AG20443 (cell line): ENCODE results near the gene WWOX.

ENCODE experiments used
- DNase-seq: peaks from one replicate; pipeline ENCODE4 v3.0.0; 2012; ENCODE audit warnings: low spot score, mixed read lengths

Gene WWOX

GRCh38 chr16:78955206-78955605 lies 855.8 kb downstream of the WWOX start:
- DNase-seq, result no peak

DNA sequence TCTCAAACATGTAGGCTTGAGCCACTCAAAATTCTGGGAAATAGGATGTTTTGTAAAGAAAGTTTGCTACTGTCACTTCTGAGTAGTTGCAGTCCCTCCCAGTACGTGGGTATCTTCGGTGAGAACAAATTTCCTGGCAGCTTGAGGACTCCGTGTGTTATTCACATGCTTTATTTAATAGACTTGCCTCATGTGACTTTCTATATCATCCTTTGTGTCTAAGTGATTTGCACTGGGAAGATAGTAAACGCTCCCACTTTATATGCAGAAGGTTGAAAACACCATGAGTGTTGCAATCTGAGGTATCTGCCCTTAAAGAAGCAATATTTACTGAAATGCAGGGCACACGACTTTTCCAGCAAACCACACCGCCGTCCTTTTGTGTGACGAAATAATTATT lies 857.4 kb downstream of the WWOX start:
- DNase-seq, result no peak

- no peak for DNase-seq
Observed at GRCh38 chr16:78957317-78958100, 858.1 kb downstream of the WWOX start.

- DNase-seq, result no peak
Observed at GRCh38 chr16:78961464-78961863, 862.0 kb downstream of the WWOX start.

DNA sequence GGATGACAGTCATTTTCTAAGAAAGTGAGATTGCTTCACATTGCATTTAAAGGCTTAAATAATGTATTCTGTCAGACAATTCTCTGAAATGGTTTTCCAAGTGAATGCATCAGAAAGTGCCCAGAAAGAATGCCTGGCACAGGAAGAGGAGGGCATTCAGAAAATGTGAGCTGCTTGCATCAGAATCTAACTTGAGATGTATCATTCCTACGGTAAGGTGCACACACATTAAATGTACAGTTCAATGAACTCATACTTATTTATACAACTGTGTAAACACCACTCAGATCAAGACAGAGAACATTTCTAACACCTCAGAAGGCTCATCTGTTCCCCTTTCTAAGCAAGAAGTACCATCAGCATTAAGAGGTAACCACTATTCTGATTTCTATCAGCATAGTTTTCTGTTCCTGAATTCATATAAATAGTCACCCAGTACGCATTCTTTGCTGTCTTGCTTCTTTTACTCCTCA lies 863.0 kb downstream of the WWOX start:
- no peak for DNase-seq

DNA sequence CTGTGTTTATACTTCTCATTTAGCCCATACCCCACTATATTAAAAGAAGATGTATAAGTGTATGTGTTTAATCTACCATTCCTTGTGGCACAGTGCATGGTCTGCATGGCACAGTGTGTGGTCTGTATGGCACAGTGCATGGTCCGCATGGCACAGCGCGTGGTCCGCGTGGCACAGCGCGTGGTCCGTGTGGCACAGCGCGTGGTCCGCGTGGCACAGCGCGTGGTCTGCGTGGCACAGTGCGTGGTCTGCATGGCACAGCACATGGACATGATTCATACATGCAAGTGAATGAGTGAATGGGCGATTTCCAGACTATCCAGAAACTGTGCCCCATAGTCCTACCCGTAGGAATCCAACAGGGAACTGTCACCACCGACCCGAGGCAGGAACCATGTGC lies 868.5 kb downstream of the WWOX start:
- no peak for DNase-seq

GRCh38 chr16:78969721-78970120 lies 870.3 kb downstream of the WWOX start:
- DNase-seq, result no peak

- DNase-seq, result no peak
Observed at GRCh38 chr16:78970650-78971049, 871.2 kb downstream of the WWOX start.

DNA sequence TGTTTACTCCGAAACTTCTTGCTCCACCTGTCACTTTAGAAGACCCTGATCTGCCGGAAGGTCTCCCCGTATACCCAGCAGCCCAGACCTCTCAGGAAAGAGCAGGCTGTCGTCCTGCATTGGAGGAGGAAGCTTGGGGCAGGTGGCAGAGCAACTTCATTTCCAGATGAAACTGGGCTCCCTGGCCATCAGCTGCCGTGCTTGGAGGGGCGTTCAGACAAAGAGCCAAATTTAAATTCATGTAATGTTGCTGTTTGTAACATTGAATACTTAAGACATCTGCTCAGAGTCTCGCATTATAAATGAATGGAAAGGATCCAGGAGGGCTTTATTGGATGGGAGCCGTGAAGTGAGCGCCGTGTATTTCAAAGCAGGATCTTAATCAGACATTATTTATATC lies 872.6 kb downstream of the WWOX start:
- no peak for DNase-seq

GRCh38 chr16:78972986-78973385 lies 873.5 kb downstream of the WWOX start:
- DNase-seq, result no peak

- DNase-seq, result no peak
Observed at GRCh38 chr16:78976212-78976611, 876.8 kb downstream of the WWOX start.

DNA sequence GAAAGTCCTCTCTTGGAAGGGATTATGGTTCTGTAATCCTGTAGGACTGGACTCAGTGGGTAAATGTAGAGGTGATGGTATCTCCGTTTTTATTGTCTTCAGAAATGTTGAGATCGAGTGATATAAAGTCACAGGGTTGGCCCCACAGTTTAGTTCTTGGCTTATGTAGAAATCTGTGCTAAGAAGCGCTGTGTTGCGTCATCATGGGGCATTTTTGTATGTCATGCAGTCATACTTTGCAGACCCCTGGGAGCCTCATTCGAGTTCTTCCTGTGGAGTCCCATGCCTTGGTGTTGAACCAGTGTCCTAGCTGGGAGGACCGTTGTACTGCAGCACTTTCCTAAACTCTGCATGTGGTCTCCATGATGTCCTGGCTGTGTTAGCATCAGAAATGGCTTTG lies 881.4 kb downstream of the WWOX start:
- no peak for DNase-seq

- DNase-seq, result no peak
Observed at GRCh38 chr16:78982096-78982744, 882.8 kb downstream of the WWOX start.

DNA sequence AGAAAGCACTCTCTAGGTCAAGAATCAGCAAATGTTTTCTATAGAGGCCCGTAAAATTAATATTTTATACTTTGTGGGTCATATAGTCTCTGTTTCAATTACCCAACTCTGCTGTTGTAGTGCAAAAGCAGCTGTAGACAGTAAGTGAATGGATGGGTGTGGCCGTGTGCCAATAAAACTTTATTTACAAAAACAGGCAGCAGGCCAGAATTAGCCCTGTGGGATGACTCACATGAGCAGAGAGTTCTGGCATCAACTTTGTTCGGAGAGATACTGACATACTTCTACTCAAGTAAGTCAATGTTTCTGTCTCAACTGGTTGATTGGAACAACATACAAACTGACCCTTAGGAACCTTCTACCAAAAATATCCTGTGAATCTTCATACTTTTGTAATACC lies 884.9 kb downstream of the WWOX start:
- no peak for DNase-seq

DNA sequence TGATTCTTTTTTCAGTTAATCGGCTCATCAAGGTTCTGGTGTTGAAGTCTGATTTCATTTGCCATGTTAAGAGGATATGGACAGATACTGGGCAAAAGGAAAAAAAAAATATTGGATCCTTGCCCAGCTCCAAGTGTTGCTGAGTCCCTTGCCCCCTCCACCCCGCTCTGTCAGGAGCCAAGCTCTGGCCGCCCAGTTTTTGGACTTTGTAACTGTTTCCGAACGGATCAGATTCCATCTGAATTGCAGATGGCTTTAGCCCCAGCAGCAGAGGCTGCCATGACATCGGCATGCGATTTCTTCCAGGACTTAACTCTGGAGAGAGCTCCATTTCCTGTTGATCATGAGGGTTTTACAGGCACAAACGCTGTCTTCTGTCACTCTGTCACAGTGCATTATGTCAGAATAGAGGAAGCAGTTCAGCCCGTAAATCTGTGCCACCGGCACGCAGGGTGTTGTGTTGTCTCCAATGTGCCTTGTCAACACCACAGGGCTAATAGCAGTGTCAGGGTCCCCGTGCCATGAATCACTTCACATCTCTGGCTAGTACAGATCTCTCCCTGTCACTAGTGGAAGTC lies 885.5 kb downstream of the WWOX start:
- DNase-seq, result no peak

DNA sequence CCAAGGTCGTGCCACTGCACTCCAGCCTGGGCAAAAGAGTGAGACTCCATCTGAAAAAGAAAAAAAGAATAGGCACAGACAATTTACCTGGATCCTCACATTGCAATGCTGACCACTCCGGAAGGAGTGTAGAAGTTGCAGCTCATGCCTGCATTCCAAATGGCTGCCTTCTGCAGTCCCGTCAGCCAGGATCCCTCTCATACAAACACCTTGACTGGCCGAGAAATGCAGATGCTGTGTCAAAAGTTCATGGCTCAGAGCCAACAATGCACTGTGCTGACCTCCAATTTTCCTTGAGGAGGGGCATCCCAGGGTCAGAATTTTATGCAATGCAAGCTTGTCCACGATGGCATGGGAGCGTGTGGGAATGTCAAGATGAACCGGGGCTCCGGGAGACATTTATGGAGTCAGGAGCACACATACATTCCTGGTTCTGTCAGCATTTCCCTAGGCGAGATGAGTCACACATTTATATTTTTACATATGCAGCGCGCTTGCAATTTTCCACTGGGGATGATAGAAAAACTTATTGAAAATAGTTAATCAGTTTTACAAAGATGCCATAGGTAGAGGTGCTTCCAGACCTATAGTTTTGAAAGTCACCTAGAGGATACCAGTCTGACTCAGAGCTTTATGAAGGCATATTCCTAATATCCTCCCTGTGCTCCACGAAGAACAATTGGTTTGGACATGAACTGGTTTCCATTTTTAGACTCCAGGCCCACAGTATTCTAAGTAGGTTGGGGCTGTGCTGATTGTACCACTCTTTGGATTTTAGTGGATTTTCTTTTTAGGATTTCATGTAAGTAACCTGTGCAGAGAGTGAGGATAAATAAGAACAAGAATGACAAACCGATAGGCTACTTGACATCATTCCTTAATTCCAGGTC lies 886.5 kb downstream of the WWOX start:
- DNase-seq, result no peak

GRCh38 chr16:78987666-78988065 lies 888.2 kb downstream of the WWOX start:
- no peak for DNase-seq

DNA sequence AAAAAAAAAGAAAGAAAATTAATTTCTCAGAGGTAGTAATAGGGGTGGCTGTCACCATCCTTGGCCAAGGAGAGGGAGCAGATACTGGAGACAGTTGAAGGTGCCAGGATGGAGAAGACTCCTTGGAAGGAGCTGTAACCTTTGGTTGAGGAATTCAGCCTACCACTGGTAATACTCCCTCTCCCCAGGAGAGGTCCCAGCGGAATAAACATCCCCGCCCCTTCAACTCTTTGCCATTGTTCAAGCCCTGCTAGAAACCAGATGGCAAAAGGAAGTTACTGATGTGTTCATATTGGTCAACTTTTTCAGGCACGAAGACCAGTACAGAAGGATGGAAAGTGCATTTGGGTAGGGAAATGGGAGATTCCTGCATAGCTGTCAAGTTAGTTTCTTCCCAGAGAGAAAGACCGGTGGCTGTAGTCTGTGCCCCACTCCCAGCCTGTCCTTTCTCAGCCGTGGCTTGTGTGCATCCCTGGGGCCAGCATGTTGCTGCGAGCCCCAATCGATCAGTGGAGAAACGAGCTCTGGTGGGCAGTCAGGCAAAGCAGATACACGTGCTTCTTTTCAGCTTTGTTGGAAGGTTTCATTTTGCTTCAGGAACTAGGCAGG lies 889.0 kb downstream of the WWOX start:
- no peak for DNase-seq

GRCh38 chr16:78990309-78990701 lies 890.9 kb downstream of the WWOX start:
- DNase-seq, result no peak

- DNase-seq, result no peak
Observed at GRCh38 chr16:78992001-78992400, 892.5 kb downstream of the WWOX start.

DNA sequence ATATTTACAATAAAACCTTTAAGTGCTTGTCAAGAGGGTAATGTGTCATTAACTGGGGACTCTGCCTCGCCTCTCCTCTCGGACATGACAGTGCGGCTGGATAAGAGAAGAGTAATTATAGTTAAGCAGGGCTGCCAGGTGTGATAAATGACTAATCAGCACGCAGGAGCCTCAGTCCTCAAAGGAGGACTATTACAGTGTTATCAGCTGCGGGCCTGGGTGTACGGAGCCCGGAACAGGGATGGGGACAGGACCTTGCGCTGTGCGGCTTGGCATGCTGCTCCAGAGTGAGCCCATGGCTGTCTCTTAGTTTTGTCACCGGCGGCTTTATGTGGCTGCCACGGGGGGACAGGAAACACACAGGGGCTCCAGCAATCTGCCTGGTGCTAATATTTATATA lies 893.9 kb downstream of the WWOX start:
- no peak for DNase-seq
